K562 (cell line): ENCODE results near the gene HAS3. TPM values are rescaled to one million over a fixed set of nuclear protein-coding genes. Genes with fewer than 3 reads are reported as not detected.

Experiments
- BHLHE40 ChIP-seq: IDR thresholded peaks from 2 replicates; pipeline ENCODE4 v1.6.1; 2011; ENCODE audit warnings: low read length, improper control_type of control experiment
- BRD4 ChIP-seq: fragments of 200-600 bp; sonication (generic); IDR thresholded peaks from 2 replicates; pipeline ENCODE4 v1.6.1; 2017; ENCODE audit warnings: inconsistent platforms
- CBX8 ChIP-seq: fragments of 200-600 bp; sonication (generic); IDR thresholded peaks from 2 replicates; pipeline ENCODE4 v1.6.1; 2012; ENCODE audit warnings: borderline replicate concordance, mixed run types, low read depth, mild to moderate bottlenecking, moderate library complexity, mixed read lengths, low read length, control low read depth, inconsistent platforms; ENCODE audit not compliant: poor library complexity, severe bottlenecking; ENCODE audit errors: extremely low read depth
- CHD1 ChIP-seq: fragments of 200-600 bp; sonication (generic); IDR thresholded peaks from one replicate; pipeline ENCODE4 v1.6.1; 2012; ENCODE audit warnings: mild to moderate bottlenecking, moderate library complexity, low read length, inconsistent platforms
- E2F3 ChIP-seq: fragments of 250-450 bp; sonication (Bioruptor Pico); IDR thresholded peaks from 2 replicates; pipeline ENCODE4 v1.4.0; 2020; ENCODE audit warnings: mild to moderate bottlenecking
- HDAC1 ChIP-seq, 2 experiments: fragments of 450-650 bp; IDR thresholded peaks; 2 replicates each; pipeline ENCODE4 v1.6.1; 2016 to 2017; ENCODE audit warnings: inconsistent platforms in 1 of 2, mild to moderate bottlenecking in 1 of 2, moderate library complexity in 1 of 2
- HDAC2 ChIP-seq: fragments of 450-650 bp; IDR thresholded peaks from 2 replicates; pipeline ENCODE4 v1.6.1; 2016; ENCODE audit warnings: mild to moderate bottlenecking
- IRF2 ChIP-seq: sonication (generic); formaldehyde crosslinking; IDR thresholded peaks from 2 replicates; pipeline ENCODE4 v1.8.1; 2022; ENCODE audit warnings: mild to moderate bottlenecking, missing genetic modification reagents
- KDM2B ChIP-seq: fragments of 250-450 bp; sonication (Bioruptor Pico); IDR thresholded peaks from 2 replicates; pipeline ENCODE4 v1.8.0; 2021; ENCODE audit warnings: mild to moderate bottlenecking, moderate library complexity
- MCM3 ChIP-seq: fragments of 450-650 bp; IDR thresholded peaks from 2 replicates; pipeline ENCODE4 v1.6.1; 2016
- POLR2G ChIP-seq: fragments of 200-400 bp; formaldehyde crosslinking; IDR thresholded peaks from 2 replicates; pipeline ENCODE4 v1.6.1; 2017; ENCODE audit warnings: low read depth, mild to moderate bottlenecking, antibody characterized with exemption, low read length, moderate library complexity
- PRPF4 ChIP-seq: fragments of 200-400 bp; formaldehyde crosslinking; IDR thresholded peaks from one replicate; pipeline ENCODE4 v1.6.1; 2017; ENCODE audit warnings: low read length, low read depth, mild to moderate bottlenecking; ENCODE audit not compliant: insufficient read depth, poor library complexity, severe bottlenecking
- RFX5 ChIP-seq: IDR thresholded peaks from 2 replicates; pipeline ENCODE4 v1.6.1; 2011; ENCODE audit warnings: low read depth, mild to moderate bottlenecking, improper control_type of control experiment, low read length
- RUNX1 ChIP-seq: sonication (generic); IDR thresholded peaks from 2 replicates; pipeline ENCODE4 v1.6.1; 2016; ENCODE audit warnings: antibody characterized with exemption, low read depth
- SAFB ChIP-seq: fragments of 200-400 bp; formaldehyde crosslinking; IDR thresholded peaks from 2 replicates; pipeline ENCODE4 v1.6.1; 2017; ENCODE audit warnings: low read depth, low read length, borderline replicate concordance
- SIX5 ChIP-seq, 2 experiments: IDR thresholded peaks; 2 replicates each; pipeline ENCODE4 v1.6.1; 2011; ENCODE audit warnings: low read length in 2 of 2, borderline replicate concordance in 1 of 2, low read depth in 1 of 2, mild to moderate bottlenecking in 1 of 2, moderate library complexity in 1 of 2; ENCODE audit not compliant: insufficient read depth in 1 of 2
- SMC3 ChIP-seq: conservative IDR thresholded peaks from 2 replicates; pipeline ENCODE4 v1.6.1; 2011; ENCODE audit warnings: low read depth, low read length, improper control_type of control experiment; ENCODE audit not compliant: insufficient read depth
- STAT5A ChIP-seq: IDR thresholded peaks from 2 replicates; pipeline ENCODE4 v1.6.1; 2012; ENCODE audit warnings: low read length, inconsistent platforms, borderline replicate concordance
- XRCC3 ChIP-seq: fragments of 450-650 bp; IDR thresholded peaks from 2 replicates; pipeline ENCODE4 v1.6.1; 2017; ENCODE audit warnings: mild to moderate bottlenecking, moderate library complexity
- YY1 ChIP-seq, 3 experiments: IDR thresholded peaks; 2 replicates each; pipeline ENCODE4 v1.6.1; 2011; ENCODE audit warnings: low read length in 2 of 3, mild to moderate bottlenecking in 2 of 3, moderate library complexity in 2 of 3, borderline replicate concordance in 1 of 3, control low read depth in 1 of 3, low read depth in 1 of 3; ENCODE audit not compliant: insufficient read depth in 3 of 3, insufficient replicate concordance in 2 of 3, control insufficient read depth in 1 of 3, insufficient read length in 1 of 3; ENCODE audit errors: extremely low read depth in 1 of 3
- ZBTB26 ChIP-seq: fragments of 450-650 bp; formaldehyde crosslinking; IDR thresholded peaks from 2 replicates; pipeline ENCODE4 v1.4.0; 2022; ENCODE audit warnings: missing genetic modification characterization
- ZNF175 ChIP-seq: fragments of 200-800 bp; sonication (Bioruptor generic); IDR thresholded peaks from 2 replicates; pipeline ENCODE4 v1.6.1; 2016; ENCODE audit warnings: low read depth, mild to moderate bottlenecking, missing genetic modification characterization, missing compliant biosample characterization
- ZNF253 ChIP-seq: fragments of 250-450 bp; sonication (Bioruptor Pico); conservative IDR thresholded peaks from 2 replicates; pipeline ENCODE4 v1.6.1; 2021; ENCODE audit warnings: mild to moderate bottlenecking
- ZNF41 ChIP-seq: fragments of 250-450 bp; sonication (Bioruptor Pico); conservative IDR thresholded peaks from 2 replicates; pipeline ENCODE4 v1.4.0; 2020; ENCODE audit warnings: mild to moderate bottlenecking
- polyA plus RNA-seq, 8 experiments: library from polyadenylated mRNA; depleted of rRNA in 4 of 8; stranded (reverse) in 5 of 8; unstranded in 3 of 8; fragments of >200 nt; fragmentation: Nextera tagmentation in 2 of 8; fragmentation: Illumina TruSeq in 1 of 8; extraction: Ambion mirVana in 2 of 8; extraction: Trizol in 1 of 8; gene quantifications; 2 replicates each; pipeline versions ENCODE4 v1.2.1 to v1.2.3, GENCODE V29; 2011 to 2014; ENCODE audit warnings: inconsistent platforms in 1 of 8, missing spikeins in 1 of 8
- total RNA-seq, 7 experiments: library from RNA; depleted of rRNA in 6 of 7; stranded (reverse); fragments of >200 nt in 6 of 7; fragmentation: Illumina TruSeq in 2 of 7; extraction: Trizol in 2 of 7; gene quantifications; 2 replicates each; pipeline versions ENCODE4 v1.2.1 to v1.2.3, GENCODE V29; 2011 to 2021; ENCODE audit warnings: low replicate concordance in 1 of 7
- TF ChIP-seq, protein P1 (sequence below): fragments of 450-650 bp; formaldehyde crosslinking; IDR thresholded peaks from 2 replicates; pipeline ENCODE4 v1.4.0; 2022; ENCODE audit warnings: mild to moderate bottlenecking, moderate library complexity
- TF ChIP-seq, protein P2 (sequence below): sonication (generic); formaldehyde crosslinking; IDR thresholded peaks from 2 replicates; pipeline ENCODE4 v1.9.0; 2022; ENCODE audit warnings: mild to moderate bottlenecking, missing genetic modification reagents

HAS3 gene
- total and polyA plus RNA-seq, 9 of the 15 experiments (the other 6 are each of a cell fraction or from before 2014, with no cell fraction given), result 0.04 to 0.33 (median 0.13) TPM; not detected in 1

- no peak for TF ChIP-seq SMC3
- no peak for TF ChIP-seq CBX8
- no peak for TF ChIP-seq RFX5
- TF ChIP-seq BHLHE40, result peak; percentile 70
- TF ChIP-seq MCM3, result no peak
- no peak for TF ChIP-seq ZNF175 (CRISPR knock-in tag)
- TF ChIP-seq STAT5A, result no peak
- peak; percentile 51 to 92 (median 91) for TF ChIP-seq YY1 (IDR thresholded peaks at IDR 0.05; ENCODE audit: borderline replicate concordance in 1 of 3, control insufficient read depth in 1 of 3, extremely low read depth in 1 of 3, insufficient read depth in 3 of 3, insufficient read length in 1 of 3, insufficient replicate concordance in 2 of 3, low read depth in 1 of 3, low read length in 2 of 3)
- TF ChIP-seq BRD4, result no peak
- TF ChIP-seq ZBTB26 (CRISPR knock-in tag), result 0 out of 2 replicates have a peak, but pooled peaks have one; percentile 44
- TF ChIP-seq, protein P1, sequence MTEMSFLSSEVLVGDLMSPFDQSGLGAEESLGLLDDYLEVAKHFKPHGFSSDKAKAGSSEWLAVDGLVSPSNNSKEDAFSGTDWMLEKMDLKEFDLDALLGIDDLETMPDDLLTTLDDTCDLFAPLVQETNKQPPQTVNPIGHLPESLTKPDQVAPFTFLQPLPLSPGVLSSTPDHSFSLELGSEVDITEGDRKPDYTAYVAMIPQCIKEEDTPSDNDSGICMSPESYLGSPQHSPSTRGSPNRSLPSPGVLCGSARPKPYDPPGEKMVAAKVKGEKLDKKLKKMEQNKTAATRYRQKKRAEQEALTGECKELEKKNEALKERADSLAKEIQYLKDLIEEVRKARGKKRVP, result no peak
- 0 out of 2 replicates have a peak, but pooled peaks have one; percentile 40 for TF ChIP-seq SAFB
- peak; percentile 20 for TF ChIP-seq PRPF4
- peak; percentile 75 for TF ChIP-seq HDAC2
- TF ChIP-seq IRF2 (CRISPR knock-in tag), result no peak
- TF ChIP-seq ZNF41 (CRISPR knock-in tag), result no peak
- no peak for TF ChIP-seq ZNF253 (CRISPR knock-in tag)
- no peak for TF ChIP-seq RUNX1
- TF ChIP-seq, protein P2, sequence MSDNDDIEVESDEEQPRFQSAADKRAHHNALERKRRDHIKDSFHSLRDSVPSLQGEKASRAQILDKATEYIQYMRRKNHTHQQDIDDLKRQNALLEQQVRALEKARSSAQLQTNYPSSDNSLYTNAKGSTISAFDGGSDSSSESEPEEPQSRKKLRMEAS (CRISPR knock-in tag), result peak; percentile 96
- TF ChIP-seq HDAC1 (IDR thresholded peaks at IDR 0.05), result peak in 1 of 2 experiments; percentile 99; a peak in 2 of 4 replicates
- 0 out of 2 replicates have a peak, but pooled peaks have one; percentile 44 for TF ChIP-seq E2F3 (CRISPR knock-in tag)
- no peak; a peak in 1 of 4 replicates for TF ChIP-seq SIX5 (IDR thresholded peaks at IDR 0.05; ENCODE audit: borderline replicate concordance in 1 of 2, insufficient read depth in 1 of 2, low read depth in 1 of 2, low read length in 2 of 2)
- TF ChIP-seq CHD1, result no peak
- TF ChIP-seq XRCC3, result no peak
- no peak for TF ChIP-seq KDM2B
- TF ChIP-seq POLR2G, result peak; percentile 99
These were observed 27.2 kb downstream of the HAS3 start, which contains the start of the genes CHTF8 and UTP4 (continued) for GRCh38 chr16:69132424-69133252.
